GM10248 (cell line): ENCODE results near the gene MIAT.

Experiments used
- CTCF ChIA-PET: fragments of 300-600 bp; sonication (Branson Sonifier 250); formaldehyde crosslinking; extraction: SDS; loops from one replicate; lab custom pipeline; 2021; ENCODE audit warnings: antibody characterized with exemption; lab: Yijun Ruan, JAX
- POLR2A ChIA-PET: fragments of 350-650 bp; sonication (Branson Sonifier 250); formaldehyde crosslinking; extraction: SDS; loops from one replicate; lab custom pipeline; 2020; ENCODE audit warnings: antibody characterized with exemption; lab: Yijun Ruan, JAX
- DNase-seq: peaks from one replicate; pipeline ENCODE4 v3.0.0; 2012; ENCODE audit errors: extremely low spot score
- CTCF ChIP-seq: IDR thresholded peaks from 2 replicates; pipeline ENCODE4 v1.5.1; 2012; ENCODE audit warnings: mild to moderate bottlenecking, low read depth; ENCODE audit errors: extremely low read depth, missing control alignments, control extremely low read depth

The MIAT gene

GRCh38 chr22:26675687-26676268 lies 18.4 kb downstream of the MIAT start:
- ChIA-PET POLR2A (interaction anchor here (0.5 to 0.6 kb wide), 2 partner anchors 59 to 1244 kb away, joined by 3 read pairs; no protein-coding TSS in a partner anchor), CTCF (interaction anchor here (0.8 to 0.9 kb wide), 2 partner anchors 8 to 17 kb away, joined by 3 to 4 read pairs; no protein-coding TSS in a partner anchor)
- no peak for DNase-seq
- TF ChIP-seq CTCF, result no peak

- ChIA-PET POLR2A (no interaction called here), CTCF (no interaction called here)
- TF ChIP-seq CTCF, result no peak
- no peak for DNase-seq
Measured at GRCh38 chr22:26677217-26677616, 19.8 kb downstream of the MIAT start.

DNA sequence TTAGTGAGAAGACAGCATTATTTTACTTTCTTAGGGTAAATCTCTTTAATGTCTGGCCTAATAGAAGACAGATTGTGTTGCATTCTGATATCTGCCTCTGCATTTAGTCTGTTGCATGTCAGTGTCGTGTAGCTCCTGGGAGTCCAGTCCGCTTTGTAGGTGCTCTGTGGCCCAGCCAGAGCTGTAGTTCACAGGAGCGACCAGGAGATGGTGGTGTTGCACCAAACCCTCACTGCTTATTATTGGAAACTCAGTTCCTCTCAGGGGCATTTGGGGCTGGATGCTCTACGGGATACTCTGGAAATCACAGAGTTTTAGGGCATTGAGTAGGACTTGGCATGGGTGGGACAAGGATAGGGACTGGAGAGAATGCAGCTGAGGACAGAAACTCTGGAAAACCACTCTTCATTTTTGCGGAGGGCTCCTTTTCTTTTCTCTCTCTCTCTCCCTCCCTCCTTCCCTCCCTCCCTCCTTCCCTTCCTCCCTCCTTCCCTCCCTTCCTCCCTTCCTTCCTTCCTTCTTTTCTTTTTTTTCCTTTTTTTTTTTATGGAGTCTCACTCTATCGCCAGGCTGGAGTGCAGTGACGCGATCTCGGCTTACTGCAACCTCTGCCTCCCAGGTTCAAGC lies 21.7 kb downstream of the MIAT start:
- DNase-seq, result peak; percentile 81
- ChIA-PET POLR2A (no interaction called here), CTCF (interaction anchor here (0.6 to 1.9 kb wide), 17 partner anchors 10 to 1618 kb away, joined by 3 to 11 read pairs (median 5); no protein-coding TSS in a partner anchor)
- peak; percentile 95 for TF ChIP-seq CTCF

GRCh38 chr22:26680485-26680884 lies 23.1 kb downstream of the MIAT start:
- TF ChIP-seq CTCF, result no peak
- DNase-seq, result no peak
- POLR2A ChIA-PET, result no interaction called here
- CTCF ChIA-PET, result interaction anchor here (0.5 to 1.9 kb wide), 4 partner anchors 11 to 1281 kb away, joined by 3 to 11 read pairs (median 3); no protein-coding TSS in a partner anchor

- ChIA-PET POLR2A (no interaction called here), CTCF (interaction anchor here (0.8 to 1.3 kb wide), 5 partner anchors 9 to 75 kb away, joined by 3 to 4 read pairs (median 3); no protein-coding TSS in a partner anchor)
- TF ChIP-seq CTCF, result no peak
- no peak for DNase-seq
Measured at GRCh38 chr22:26681395-26681821, 24.0 kb downstream of the MIAT start.

- no peak for DNase-seq
- ChIA-PET CTCF (interaction anchor here (1.5 to 1.6 kb wide), 2 partner anchors 8 to 11 kb away, joined by 4 to 7 read pairs; no protein-coding TSS in a partner anchor), POLR2A (no interaction called here)
- no peak for TF ChIP-seq CTCF
Measured at GRCh38 chr22:26684168-26684567, 26.8 kb downstream of the MIAT start.
